GM18511 (cell line): ENCODE measurements around the gene USP9Y.

Source experiments
- ATAC-seq: cut with Tn5 transposase; IDR thresholded peaks from one replicate; pipeline ENCODE4 v1.9.1; 2021; ENCODE audit warnings: mild to moderate bottlenecking, moderate library complexity; ENCODE audit not compliant: unreplicated experiment

The USP9Y gene

GRCh38 chrY:12784521-12784920 is 83.5 kb downstream of the USP9Y start:
- no peak for ATAC-seq

GRCh38 chrY:12793999-12794398 is 93.0 kb downstream of the USP9Y start:
- ATAC-seq: no peak

GRCh38 chrY:12808046-12808445 is 107.0 kb downstream of the USP9Y start:
- ATAC-seq: no peak

GRCh38 chrY:12809034-12809433 is 108.0 kb downstream of the USP9Y start:
- no peak for ATAC-seq

- no peak for ATAC-seq
These were observed 122.4 kb downstream of the USP9Y start for GRCh38 chrY:12823408-12823807.

GRCh38 chrY:12826791-12827190 is 125.8 kb downstream of the USP9Y start:
- no peak for ATAC-seq

- ATAC-seq: no peak
These were observed 132.3 kb downstream of the USP9Y start for GRCh38 chrY:12833284-12833683.

GRCh38 chrY:12837550-12837949 is 136.5 kb downstream of the USP9Y start:
- ATAC-seq: no peak

- ATAC-seq: no peak
These were observed 140.3 kb downstream of the USP9Y start for GRCh38 chrY:12841368-12841767.

GRCh38 chrY:12846793-12847192 is 145.8 kb downstream of the USP9Y start:
- ATAC-seq: no peak

- ATAC-seq: no peak
These were observed 154.8 kb downstream of the USP9Y start for GRCh38 chrY:12855791-12856275.

- ATAC-seq: no peak
These were observed 166.9 kb downstream of the USP9Y start for GRCh38 chrY:12867960-12868359.

- ATAC-seq: no peak
These were observed 195.9 kb downstream of the USP9Y start for GRCh38 chrY:12896973-12897372.

- ATAC-seq: no peak
These were observed 197.6 kb downstream of the USP9Y start for GRCh38 chrY:12898604-12899003.

- ATAC-seq: no peak
These were observed 203.8 kb downstream of the USP9Y start, which contains the start of gene DDX3Y for GRCh38 chrY:12904618-12905516. DDX3Y (plus strand) TSS chrY:12904868; CDS start chrY:12904937, 69 bp downstream.

- ATAC-seq: no peak
These were observed 204.5 kb downstream of the USP9Y start for GRCh38 chrY:12905517-12905872.

GRCh38 chrY:12905895-12906294 is 204.9 kb downstream of the USP9Y start:
- ATAC-seq: no peak
